MG63 (cell line): Measurements from ENCODE around the gene HBM. TPM values are rescaled to one million over a fixed set of nuclear protein-coding genes. Genes with fewer than 3 reads are reported as not detected.
A peak's percentile ranks its signal among the peaks of the same experiment; 100 is the strongest.
"Not testable (repeated sequence)": the region's sequence is repeated elsewhere in the genome, so short reads cannot be mapped to it uniquely, and the experiment has no call there.

ENCODE experiments used
- DNase-seq: peaks from one replicate; pipeline ENCODE4 v3.0.0-alpha.2; 2020
- H3K27me3 ChIP-seq: fragments of 250-450 bp; sonication (Bioruptor Pico); 2 replicates; pipeline ENCODE4 v1.5.1; 2020; ENCODE audit warnings: mild to moderate bottlenecking, moderate library complexity
- H3K36me3 ChIP-seq: fragments of 250-450 bp; sonication (Bioruptor Pico); 2 replicates; pipeline ENCODE4 v1.5.1; 2020; ENCODE audit warnings: mild to moderate bottlenecking, moderate library complexity
- H3K4me3 ChIP-seq: fragments of 250-450 bp; sonication (Bioruptor Pico); 2 replicates; pipeline ENCODE4 v1.5.1; 2020; ENCODE audit warnings: mild to moderate bottlenecking, moderate library complexity
- H3K9me3 ChIP-seq: fragments of 250-450 bp; sonication (Bioruptor Pico); 2 replicates; pipeline ENCODE4 v1.5.1; 2020; ENCODE audit warnings: mild to moderate bottlenecking, moderate library complexity
- total RNA-seq: library from RNA; depleted of rRNA; stranded (reverse); fragments of >200 nt; shearing (Covaris generic); gene quantifications from 2 replicates; pipeline ENCODE4 v1.2.3, GENCODE V29; 2014; ENCODE audit warnings: low replicate concordance; rRNA removed

Gene HBM
- not detected in 2 replicates for total RNA-seq

- peaks cover 30% of the 10 kb centered on the region for H3K27me3 ChIP-seq
- H3K36me3 ChIP-seq, result no peaks in the 10 kb centered on the region
- peak within 1 kb of the TSS; percentile 18; the same call in 1 of the 2 replicates for H3K4me3 ChIP-seq
- DNase-seq, result no peak
- no peaks in the 10 kb centered on the region for H3K9me3 ChIP-seq
Measured at GRCh38 chr16:165539-166374, at the start of gene HBM. Gene HBM (plus strand): TSS chr16:165978. CDS start chr16:165998, 20 bp downstream.

GRCh38 chr16:116015-116414 is 49.8 kb upstream of the HBM start:
- H3K36me3 ChIP-seq, result peaks cover 53% of the 10 kb centered on the region
- no peaks in the 10 kb centered on the region for H3K9me3 ChIP-seq
- no peak for DNase-seq
- no peak overlapping the region for H3K4me3 ChIP-seq
- H3K27me3 ChIP-seq, result no peaks in the 10 kb centered on the region

GRCh38 chr16:117379-118365 is 48.1 kb upstream of the HBM start:
- peak; percentile 46 for DNase-seq
- Histone ChIP-seq H3K9me3 (no peaks in the 10 kb centered on the region), H3K36me3 (peaks cover 48% of the 10 kb centered on the region), H3K4me3 (no peak overlapping the region), H3K27me3 (no peaks in the 10 kb centered on the region)

- no peaks in the 10 kb centered on the region for H3K27me3 ChIP-seq
- no peak overlapping the region for H3K4me3 ChIP-seq
- H3K9me3 ChIP-seq, result no peaks in the 10 kb centered on the region
- DNase-seq, result no peak
- H3K36me3 ChIP-seq, result peaks cover 46% of the 10 kb centered on the region
Measured at GRCh38 chr16:118857-119256, 46.9 kb upstream of the HBM start.

GRCh38 chr16:119295-119694 is 46.5 kb upstream of the HBM start:
- H3K27me3 ChIP-seq, result no peaks in the 10 kb centered on the region

GRCh38 chr16:119835-120491 is 45.8 kb upstream of the HBM start:
- Histone ChIP-seq H3K4me3 (no peak overlapping the region), H3K9me3 (no peaks in the 10 kb centered on the region), H3K36me3 (peaks cover 47% of the 10 kb centered on the region), H3K27me3 (no peaks in the 10 kb centered on the region)
- no peak for DNase-seq

More at GRCh38 chr16:119295-119694, 46.5 kb upstream of the HBM start:
- peaks cover 46% of the 10 kb centered on the region for H3K36me3 ChIP-seq
- no peaks in the 10 kb centered on the region for H3K9me3 ChIP-seq
- DNase-seq, result no peak
- no peak overlapping the region for H3K4me3 ChIP-seq

GRCh38 chr16:120756-121155 is 45.0 kb upstream of the HBM start:
- DNase-seq, result no peak
- H3K9me3 ChIP-seq, result no peaks in the 10 kb centered on the region
- no peak overlapping the region for H3K4me3 ChIP-seq
- peaks cover 47% of the 10 kb centered on the region for H3K36me3 ChIP-seq
- no peaks in the 10 kb centered on the region for H3K27me3 ChIP-seq

- DNase-seq, result no peak
- no peak overlapping the region for H3K4me3 ChIP-seq
- peaks cover 32% of the 10 kb centered on the region for H3K36me3 ChIP-seq
- H3K27me3 ChIP-seq, result no peaks in the 10 kb centered on the region
- H3K9me3 ChIP-seq, result no peaks in the 10 kb centered on the region
Measured at GRCh38 chr16:122361-122760, 43.4 kb upstream of the HBM start.

GRCh38 chr16:123558-124350 is 42.0 kb upstream of the HBM start:
- not testable (repeated sequence) for H3K9me3 ChIP-seq, H3K27me3 ChIP-seq, DNase-seq, H3K4me3 ChIP-seq
- H3K36me3 ChIP-seq, result peaks cover 25% of the 10 kb centered on the region

- DNase-seq, result no peak
- H3K4me3 ChIP-seq, result no peak overlapping the region
- H3K36me3 ChIP-seq, result peaks cover 35% of the 10 kb centered on the region
- no peaks in the 10 kb centered on the region for H3K27me3 ChIP-seq
- H3K9me3 ChIP-seq, result no peaks in the 10 kb centered on the region
Measured at GRCh38 chr16:125011-125410, 40.8 kb upstream of the HBM start.

- DNase-seq, result no peak
- peaks cover 37% of the 10 kb centered on the region for H3K36me3 ChIP-seq
- no peak overlapping the region for H3K4me3 ChIP-seq
- H3K27me3 ChIP-seq, result no peaks in the 10 kb centered on the region
- no peaks in the 10 kb centered on the region for H3K9me3 ChIP-seq
Measured at GRCh38 chr16:129075-129474, 36.7 kb upstream of the HBM start.

GRCh38 chr16:130533-131173 is 35.1 kb upstream of the HBM start:
- no peak overlapping the region for H3K4me3 ChIP-seq
- peaks cover 38% of the 10 kb centered on the region for H3K36me3 ChIP-seq
- no peak for DNase-seq
- no peaks in the 10 kb centered on the region for H3K27me3 ChIP-seq
- H3K9me3 ChIP-seq, result no peaks in the 10 kb centered on the region

GRCh38 chr16:132120-132519 is 33.7 kb upstream of the HBM start:
- H3K27me3 ChIP-seq, result no peaks in the 10 kb centered on the region

GRCh38 chr16:133716-134115 is 32.1 kb upstream of the HBM start:
- Histone ChIP-seq H3K4me3 (no peak overlapping the region), H3K27me3 (no peaks in the 10 kb centered on the region), H3K36me3 (peaks cover 43% of the 10 kb centered on the region), H3K9me3 (no peaks in the 10 kb centered on the region)
- no peak for DNase-seq

More at GRCh38 chr16:132120-132519, 33.7 kb upstream of the HBM start:
- peaks cover 44% of the 10 kb centered on the region for H3K36me3 ChIP-seq
- DNase-seq, result no peak
- H3K9me3 ChIP-seq, result no peaks in the 10 kb centered on the region
- no peak overlapping the region for H3K4me3 ChIP-seq

- DNase-seq, result peak; percentile 20
- Histone ChIP-seq H3K36me3 (peaks cover 23% of the 10 kb centered on the region), H3K27me3 (no peaks in the 10 kb centered on the region), H3K9me3 (no peaks in the 10 kb centered on the region), H3K4me3 (peak overlapping the region; percentile 83)
Measured at GRCh38 chr16:138049-138417, 27.7 kb upstream of the HBM start.
